ENCODE results near the gene KL.

Gene KL
- 0 to 0.07 reads per million in 2 donors for total RNA-seq

- DNase-seq: peak in 1 of 5 experiments; percentile 51
These were observed at the start of gene KL for GRCh38 chr13:33016414-33017322. KL (plus strand) TSS chr13:33016423; CDS start chr13:33016441, 18 bp downstream.

- DNase-seq: no peak
These were observed 48.5 kb upstream of the KL start for GRCh38 chr13:32967584-32968182.

GRCh38 chr13:32968316-32968715 lies 47.9 kb upstream of the KL start:
- no peak for DNase-seq

- no peak for DNase-seq
These were observed 47.4 kb upstream of the KL start for GRCh38 chr13:32968793-32969192.

- peak in 1 of 5 experiments; percentile 15 for DNase-seq
These were observed 46.7 kb upstream of the KL start for GRCh38 chr13:32969516-32969941.

- no peak for DNase-seq
These were observed 40.0 kb upstream of the KL start for GRCh38 chr13:32976056-32976805.

- no peak for DNase-seq
These were observed 39.3 kb upstream of the KL start for GRCh38 chr13:32976912-32977311.

GRCh38 chr13:32977321-32977720 lies 38.9 kb upstream of the KL start:
- DNase-seq: no peak

- DNase-seq: no peak
These were observed 37.9 kb upstream of the KL start for GRCh38 chr13:32978278-32978677.

GRCh38 chr13:32983058-32983457 lies 33.2 kb upstream of the KL start:
- DNase-seq: no peak

GRCh38 chr13:32984857-32985626 lies 31.2 kb upstream of the KL start:
- DNase-seq: no peak

GRCh38 chr13:32986552-32986951 lies 29.7 kb upstream of the KL start:
- DNase-seq: no peak

- no peak for DNase-seq
These were observed 28.8 kb upstream of the KL start for GRCh38 chr13:32987462-32987861.

GRCh38 chr13:32988608-32989289 lies 27.5 kb upstream of the KL start:
- peak in 1 of 5 experiments; percentile 5 for DNase-seq

GRCh38 chr13:32989290-32989667 lies 26.9 kb upstream of the KL start:
- no peak for DNase-seq

- no peak for DNase-seq
These were observed 26.3 kb upstream of the KL start for GRCh38 chr13:32989942-32990341.

GRCh38 chr13:32993145-32993544 lies 23.1 kb upstream of the KL start:
- DNase-seq: no peak

GRCh38 chr13:32997399-32997798 lies 18.8 kb upstream of the KL start:
- DNase-seq: peak in 1 of 5 experiments; percentile 54

- DNase-seq: no peak
These were observed 17.3 kb upstream of the KL start for GRCh38 chr13:32998966-32999365.

GRCh38 chr13:33000365-33000764 lies 15.9 kb upstream of the KL start:
- no peak for DNase-seq

- no peak for DNase-seq
These were observed 12.7 kb upstream of the KL start for GRCh38 chr13:33003458-33004019.

- DNase-seq: no peak
These were observed 11.7 kb upstream of the KL start for GRCh38 chr13:33004511-33004910.
